ENCODE results near the gene SASH3.

GRCh38 chrX:129761596-129761995 lies 18.2 kb upstream of the SASH3 start:
- TF ChIP-seq CTCF (IDR thresholded peaks at IDR 0.05; ENCODE audit: low read length): no peak
- TF ChIP-seq EZH2 (optimal IDR thresholded peaks at IDR 0.05; ENCODE audit: low read depth, low read length): no peak
